Activated CD4-positive, alpha-beta T cell treated with anti-CD3 and anti-CD28 coated beads, Interleukin-2, amount 50 U/mL, for 24 hours (primary cell): Measurements from ENCODE around the gene ACD.
A peak's percentile ranks its signal among the peaks of the same experiment; 100 is the strongest.

Source experiments
- DNase-seq, 2 donors: peaks; one replicate each; pipeline ENCODE4 v3.0.0-alpha.2; 2020; ENCODE audit warnings: low read depth in 1 of 2, low spot score in 1 of 2

Gene ACD

GRCh38 chr16:67662653-67663010 lies 2.6 kb upstream of the ACD start:
- DNase-seq: no peak

DNA sequence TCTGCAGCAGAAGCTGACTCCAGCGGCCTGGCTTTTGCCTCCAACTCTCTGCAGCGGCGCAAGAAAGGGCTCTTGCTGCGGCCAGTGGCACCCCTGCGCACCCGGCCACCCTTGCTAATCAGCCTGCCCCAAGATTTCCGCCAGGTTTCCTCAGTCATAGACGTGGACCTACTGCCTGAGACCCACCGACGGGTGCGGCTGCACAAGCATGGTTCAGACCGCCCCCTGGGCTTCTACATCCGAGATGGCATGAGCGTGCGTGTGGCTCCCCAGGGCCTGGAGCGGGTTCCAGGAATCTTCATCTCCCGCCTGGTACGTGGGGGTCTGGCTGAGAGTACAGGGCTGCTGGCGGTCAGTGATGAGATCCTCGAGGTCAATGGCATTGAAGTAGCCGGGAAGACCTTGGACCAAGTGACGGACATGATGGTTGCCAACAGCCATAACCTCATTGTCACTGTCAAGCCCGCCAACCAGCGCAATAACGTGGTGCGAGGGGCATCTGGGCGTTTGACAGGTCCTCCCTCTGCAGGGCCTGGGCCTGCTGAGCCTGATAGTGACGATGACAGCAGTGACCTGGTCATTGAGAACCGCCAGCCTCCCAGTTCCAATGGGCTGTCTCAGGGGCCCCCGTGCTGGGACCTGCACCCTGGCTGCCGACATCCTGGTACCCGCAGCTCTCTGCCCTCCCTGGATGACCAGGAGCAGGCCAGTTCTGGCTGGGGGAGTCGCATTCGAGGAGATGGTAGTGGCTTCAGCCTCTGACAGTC lies 2.0 kb upstream of the ACD start:
- DNase-seq: no peak

- DNase-seq: no peak
These were observed 1.2 kb upstream of the ACD start for GRCh38 chr16:67661101-67661761.

- peak; percentile 81 to 92 for DNase-seq
These were observed 536 bp upstream of the ACD start, which contains the start of gene PARD6A for GRCh38 chr16:67660564-67661028. TSS of gene PARD6A (plus strand) at chr16:67660960. CDS start at chr16:67661039, 79 bp downstream.

DNA sequence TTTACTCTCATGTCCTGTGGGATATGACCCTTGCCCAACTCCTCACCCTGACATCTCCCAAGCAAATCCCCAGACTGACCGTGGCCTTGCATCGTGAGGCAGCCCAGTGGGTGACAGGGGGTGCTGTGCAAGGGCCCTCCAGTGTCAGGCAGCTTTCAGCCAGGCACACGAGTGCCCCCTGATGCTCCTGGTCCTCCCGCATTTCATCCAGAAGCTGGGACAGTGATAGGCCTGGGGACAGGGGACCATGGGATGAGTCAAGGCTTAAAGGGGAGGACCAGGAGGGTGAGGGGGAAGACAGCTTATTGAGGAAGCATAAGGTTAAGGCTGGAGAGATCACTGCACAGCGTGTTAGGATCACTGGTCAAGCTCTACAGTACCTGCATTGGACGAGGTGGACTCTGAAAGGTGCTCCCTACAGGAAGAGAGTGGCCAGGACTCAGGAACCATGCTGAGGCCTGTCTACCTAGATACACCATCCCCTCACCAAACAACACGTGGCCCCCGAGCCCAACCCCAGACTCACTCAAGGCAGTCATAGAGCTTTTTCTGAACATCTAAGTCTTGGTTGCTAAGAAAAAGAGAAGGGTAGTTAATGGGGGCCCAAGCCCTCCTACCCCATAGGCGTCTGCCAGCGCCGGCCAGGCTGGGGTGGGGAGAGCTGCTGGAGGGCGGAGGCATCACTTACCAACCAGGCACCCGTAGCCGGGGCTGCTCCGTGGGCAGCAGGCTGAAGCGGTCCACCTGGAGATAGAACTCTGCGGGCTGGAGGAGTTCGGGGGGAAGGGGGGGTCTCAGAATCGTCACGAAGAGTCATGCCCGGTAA lies 998 bp downstream of the ACD start:
- no peak for DNase-seq

GRCh38 chr16:67657751-67658518 lies 2.1 kb downstream of the ACD start:
- no peak for DNase-seq

- no peak for DNase-seq
These were observed 2.9 kb downstream of the ACD start for GRCh38 chr16:67657017-67657608.

DNA sequence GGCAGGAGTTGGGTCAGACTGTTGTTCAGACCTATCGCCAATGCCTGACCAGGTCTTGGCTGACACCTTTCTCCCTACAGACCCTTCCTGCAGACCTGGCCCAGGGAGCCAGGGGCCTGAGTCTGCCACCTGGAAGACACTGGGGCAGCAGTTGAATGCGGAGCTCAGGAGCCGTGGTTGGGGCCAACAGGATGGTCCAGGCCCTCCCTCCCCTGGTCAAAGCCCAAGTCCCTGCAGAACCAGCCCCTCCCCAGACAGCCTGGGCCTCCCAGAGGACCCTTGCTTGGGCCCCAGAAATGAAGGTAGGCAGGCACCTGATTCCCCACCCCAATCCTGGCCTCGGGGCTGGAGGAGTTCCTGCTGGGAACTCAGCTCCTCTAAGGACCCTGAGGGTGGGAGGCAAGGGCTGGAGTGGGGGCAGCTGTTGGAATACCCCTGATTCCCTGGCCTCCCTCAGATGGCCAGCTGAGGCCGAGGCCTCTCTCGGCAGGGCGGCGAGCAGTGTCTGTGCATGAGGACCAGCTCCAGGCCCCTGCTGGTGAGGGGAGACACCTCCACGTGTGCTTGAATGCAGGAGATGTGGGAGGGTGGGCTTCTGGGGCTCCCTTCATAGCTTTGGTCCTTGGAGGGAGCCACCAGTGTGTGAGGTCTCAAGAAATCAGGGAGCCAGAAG lies 3.6 kb downstream of the ACD start:
- no peak for DNase-seq

- no peak for DNase-seq
These were observed 4.7 kb downstream of the ACD start for GRCh38 chr16:67655363-67655762.

DNA sequence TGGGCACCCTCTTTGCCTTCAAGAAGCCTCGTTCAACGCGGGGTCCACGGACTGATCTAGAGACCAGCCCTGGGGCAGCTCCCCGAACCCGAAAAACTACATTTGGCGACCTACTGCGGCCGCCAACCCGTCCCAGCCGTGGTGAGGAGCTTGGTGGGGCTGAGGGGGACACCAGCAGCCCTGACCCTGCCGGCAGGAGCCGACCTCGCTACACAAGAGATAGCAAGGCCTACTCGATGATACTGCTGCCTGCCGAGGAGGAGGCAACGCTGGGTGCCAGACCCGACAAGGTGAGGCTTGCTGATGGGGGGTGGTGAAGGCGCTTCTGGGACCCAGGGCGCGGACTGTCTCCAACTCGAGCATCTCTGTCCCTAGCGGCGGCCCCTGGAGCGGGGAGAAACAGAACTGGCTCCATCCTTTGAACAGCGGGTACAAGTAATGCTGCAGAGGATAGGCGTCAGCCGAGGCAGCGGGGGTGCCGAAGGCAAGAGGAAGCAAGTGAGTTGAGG lies 5.6 kb downstream of the ACD start:
- no peak for DNase-seq

- no peak for DNase-seq
These were observed 6.2 kb downstream of the ACD start for GRCh38 chr16:67653789-67654402.

GRCh38 chr16:67653128-67653788 lies 6.8 kb downstream of the ACD start:
- no peak for DNase-seq

- DNase-seq: no peak
These were observed 7.4 kb downstream of the ACD start for GRCh38 chr16:67652578-67653127.

DNA sequence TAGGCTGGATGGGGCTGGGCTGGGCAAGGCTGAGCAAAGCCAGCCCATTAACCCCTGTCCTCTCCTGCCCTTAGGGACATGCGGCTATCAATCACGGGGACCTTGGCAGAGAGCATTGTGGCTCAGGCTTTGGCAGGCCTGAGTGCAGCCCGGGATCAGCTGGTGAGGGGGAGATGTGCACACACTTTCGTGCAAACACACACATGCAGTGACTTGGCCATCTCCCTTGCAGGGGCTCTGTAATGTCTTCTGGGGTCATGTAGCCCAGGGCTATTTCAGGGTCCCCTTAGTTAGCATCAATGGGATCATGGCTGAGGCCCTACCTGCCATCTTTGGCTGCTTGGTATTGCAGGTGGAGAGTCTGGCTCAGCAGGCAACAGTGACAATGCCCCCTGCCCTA lies 8.2 kb downstream of the ACD start:
- no peak for DNase-seq

GRCh38 chr16:67651039-67651438 lies 9.0 kb downstream of the ACD start:
- no peak for DNase-seq

DNA sequence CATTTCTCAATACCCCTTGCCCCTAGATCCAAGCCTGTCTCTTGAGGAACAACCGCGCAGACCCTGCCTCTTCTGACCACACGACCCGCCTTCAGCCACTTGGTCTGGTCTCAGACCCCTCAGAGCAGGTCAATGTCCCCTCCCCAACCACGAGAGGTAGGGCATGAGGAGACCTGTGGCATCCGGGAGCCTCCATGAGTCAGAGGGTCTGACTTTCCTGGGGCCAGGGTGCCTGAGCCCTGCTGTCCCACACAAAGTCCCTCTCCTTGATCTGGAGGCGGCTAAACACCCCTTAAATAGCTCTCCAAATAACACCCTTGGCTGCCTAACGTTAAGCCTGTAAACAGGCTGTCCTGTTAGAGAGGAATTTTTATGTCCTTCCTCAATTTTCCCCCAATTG lies 10.0 kb downstream of the ACD start:
- DNase-seq: no peak

- no peak for DNase-seq
These were observed 10.5 kb downstream of the ACD start for GRCh38 chr16:67649494-67649931.

- DNase-seq: no peak
These were observed 11.2 kb downstream of the ACD start for GRCh38 chr16:67648764-67649407.
